Panc1 (cell line): ENCODE measurements around the gene TMOD3. TPM values are rescaled to one million over a fixed set of nuclear protein-coding genes. Genes with fewer than 3 reads are reported as not detected.

Experiments used
- ATAC-seq: fragments of 200-7000 bp; cut with Tn5 transposase; 2 replicates; pipeline ENCODE4 v1.9.1; 2020; ENCODE audit warnings: mild to moderate bottlenecking, moderate library complexity
- BruUV-seq: library from RNA; stranded (reverse); fragments of 400-500 nt; replicated peaks from 2 replicates; lab custom pipeline; 2021; lab: Mats Ljungman, UMichigan
- CTCF ChIA-PET: fragments of 300-600 bp; sonication (Branson Sonifier 250); formaldehyde crosslinking; loops from one replicate; lab custom pipeline; 2022; ENCODE audit warnings: antibody characterized with exemption; lab: Charles Lee
- POLR2A ChIA-PET: fragments of 300-600 bp; sonication (Branson Sonifier 250); formaldehyde crosslinking; loops from one replicate; lab custom pipeline; 2022; ENCODE audit warnings: antibody characterized with exemption; lab: Charles Lee
- DNase-seq: peaks from one replicate; pipeline ENCODE4 v3.0.0-alpha.2; 2010; ENCODE audit warnings: low read depth, low spot score
- H3K27ac ChIP-seq: 2 replicates; pipeline ENCODE4 v1.5.1; 2011; ENCODE audit warnings: mild to moderate bottlenecking, low read length, inconsistent platforms
- H3K27me3 ChIP-seq: fragments of 200-500 bp; sonication (Bioruptor generic); 2 replicates; pipeline ENCODE4 v1.6.0; 2014; ENCODE audit warnings: low read length, inconsistent platforms; ENCODE audit not compliant: control insufficient read depth, insufficient read depth
- H3K36me3 ChIP-seq: fragments of 200-500 bp; sonication (Bioruptor generic); 2 replicates; pipeline ENCODE4 v1.5.1; 2014; ENCODE audit warnings: inconsistent platforms, mild to moderate bottlenecking, low read length, moderate library complexity; ENCODE audit not compliant: control insufficient read depth, insufficient read depth
- H3K4me1 ChIP-seq: 2 replicates; pipeline ENCODE4 v1.5.1; 2011; ENCODE audit warnings: inconsistent platforms, mild to moderate bottlenecking, low read length, moderate library complexity; ENCODE audit not compliant: control insufficient read depth, insufficient read depth
- H3K4me3 ChIP-seq, 2 experiments: 2 replicates each; pipeline ENCODE4 v1.5.1; 2011 to 2012; ENCODE audit warnings: low read depth in 2 of 2, low read length in 2 of 2, mild to moderate bottlenecking in 2 of 2, inconsistent platforms in 1 of 2, moderate library complexity in 1 of 2
- H3K9me3 ChIP-seq: fragments of 200-500 bp; sonication (Bioruptor generic); 2 replicates; pipeline ENCODE4 v1.5.1; 2014; ENCODE audit warnings: low read depth, mild to moderate bottlenecking, inconsistent platforms, low read length, moderate library complexity; ENCODE audit not compliant: control insufficient read depth, insufficient read depth
- CTCF ChIP-seq: fragments of 450-650 bp; IDR thresholded peaks from 2 replicates; pipeline ENCODE4 v1.5.1; 2017; ENCODE audit warnings: mild to moderate bottlenecking
- POLR2AphosphoS5 ChIP-seq: IDR thresholded peaks from 2 replicates; pipeline ENCODE4 v1.6.1; 2012; ENCODE audit warnings: mild to moderate bottlenecking, low read depth, low read length, moderate library complexity
- SIN3A ChIP-seq: IDR thresholded peaks from 2 replicates; pipeline ENCODE4 v1.6.1; 2012; ENCODE audit warnings: low read depth, mild to moderate bottlenecking, low read length, moderate library complexity, borderline replicate concordance; ENCODE audit not compliant: insufficient read depth
- TCF7L2 ChIP-seq: IDR thresholded peaks from 2 replicates; pipeline ENCODE4 v1.6.1; 2011; ENCODE audit warnings: mild to moderate bottlenecking, low read depth, low read length, inconsistent platforms
- in situ Hi-C: cut with HindIII; loops from 2 replicates; pipeline ENCODE4 v1.10.0; 2016; ENCODE audit warnings: low sequenced_read_pairs, low pct_unique_long_range_greater_than_20kb
- intact Hi-C: fragments of 100-400 bp; cut with micrococcal nuclease; formaldehyde crosslinking; loops from one replicate; pipeline ENCODE4 v1.10.0; 2022; ENCODE audit not compliant: unreplicated experiment
- total RNA-seq: library from RNA; stranded (reverse); gene quantifications from one replicate; pipeline ENCODE4 v1.2.1, GENCODE V29; 2021; ENCODE audit not compliant: unreplicated experiment
- TF ChIP-seq, protein P1 (sequence below), 2 experiments: IDR thresholded peaks; 2 replicates each; pipeline ENCODE4 v1.6.1; 2011 to 2012; ENCODE audit warnings: low read depth in 2 of 2, control low read depth in 1 of 2, low read length in 1 of 2, mild to moderate bottlenecking in 1 of 2, moderate library complexity in 1 of 2; ENCODE audit not compliant: insufficient read depth in 1 of 2

The TMOD3 gene
- total RNA-seq, 1 experiment from 2014 or later: 53.4 TPM

DNA sequence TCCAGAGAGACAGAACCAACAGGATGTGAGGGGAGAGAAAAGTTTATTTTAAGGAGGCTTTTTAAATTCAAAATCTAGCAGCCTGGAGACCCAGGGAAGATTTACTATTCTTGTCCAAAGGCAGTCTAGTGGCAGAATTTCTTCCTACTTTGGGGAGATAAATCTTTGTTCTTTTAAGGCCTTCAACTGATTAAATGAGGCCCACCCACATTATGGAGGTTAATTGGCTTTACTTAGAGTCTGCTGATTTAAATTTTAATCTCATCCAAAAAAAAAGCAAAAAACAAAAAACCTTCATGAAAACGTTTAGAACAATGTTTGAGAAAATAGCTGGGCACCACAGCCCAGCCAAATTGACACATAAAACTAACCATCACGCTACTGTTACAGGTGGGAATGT lies 41.3 kb downstream of the TMOD3 start:
- H3K27ac ChIP-seq: no peak overlapping the region
- no peaks in the 10 kb centered on the region for H3K9me3 ChIP-seq
- DNase-seq (no peak), ATAC-seq (no peak)
- H3K36me3 ChIP-seq: peaks cover 13% of the 10 kb centered on the region; the same call in 1 of the 2 replicates
- CTCF ChIA-PET: no interaction called here
- POLR2A ChIA-PET: no interaction called here
- no peak for TF ChIP-seq POLR2AphosphoS5
- no peak for TF ChIP-seq TCF7L2
- no peak for TF ChIP-seq SIN3A
- TF ChIP-seq, protein P1, sequence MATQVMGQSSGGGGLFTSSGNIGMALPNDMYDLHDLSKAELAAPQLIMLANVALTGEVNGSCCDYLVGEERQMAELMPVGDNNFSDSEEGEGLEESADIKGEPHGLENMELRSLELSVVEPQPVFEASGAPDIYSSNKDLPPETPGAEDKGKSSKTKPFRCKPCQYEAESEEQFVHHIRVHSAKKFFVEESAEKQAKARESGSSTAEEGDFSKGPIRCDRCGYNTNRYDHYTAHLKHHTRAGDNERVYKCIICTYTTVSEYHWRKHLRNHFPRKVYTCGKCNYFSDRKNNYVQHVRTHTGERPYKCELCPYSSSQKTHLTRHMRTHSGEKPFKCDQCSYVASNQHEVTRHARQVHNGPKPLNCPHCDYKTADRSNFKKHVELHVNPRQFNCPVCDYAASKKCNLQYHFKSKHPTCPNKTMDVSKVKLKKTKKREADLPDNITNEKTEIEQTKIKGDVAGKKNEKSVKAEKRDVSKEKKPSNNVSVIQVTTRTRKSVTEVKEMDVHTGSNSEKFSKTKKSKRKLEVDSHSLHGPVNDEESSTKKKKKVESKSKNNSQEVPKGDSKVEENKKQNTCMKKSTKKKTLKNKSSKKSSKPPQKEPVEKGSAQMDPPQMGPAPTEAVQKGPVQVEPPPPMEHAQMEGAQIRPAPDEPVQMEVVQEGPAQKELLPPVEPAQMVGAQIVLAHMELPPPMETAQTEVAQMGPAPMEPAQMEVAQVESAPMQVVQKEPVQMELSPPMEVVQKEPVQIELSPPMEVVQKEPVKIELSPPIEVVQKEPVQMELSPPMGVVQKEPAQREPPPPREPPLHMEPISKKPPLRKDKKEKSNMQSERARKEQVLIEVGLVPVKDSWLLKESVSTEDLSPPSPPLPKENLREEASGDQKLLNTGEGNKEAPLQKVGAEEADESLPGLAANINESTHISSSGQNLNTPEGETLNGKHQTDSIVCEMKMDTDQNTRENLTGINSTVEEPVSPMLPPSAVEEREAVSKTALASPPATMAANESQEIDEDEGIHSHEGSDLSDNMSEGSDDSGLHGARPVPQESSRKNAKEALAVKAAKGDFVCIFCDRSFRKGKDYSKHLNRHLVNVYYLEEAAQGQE (IDR thresholded peaks at IDR 0.05; ENCODE audit: insufficient read depth in 1 of 2, low read depth in 2 of 2, low read length in 1 of 2): no peak
- no peak for TF ChIP-seq CTCF
- in situ Hi-C loops (no loop called here), intact Hi-C loops (no loop called here)
- no peaks in the 10 kb centered on the region for H3K27me3 ChIP-seq
- no TSS peak for BruUV-seq
- no peak overlapping the region for H3K4me3 ChIP-seq
- peaks cover 15% of the 10 kb centered on the region for H3K4me1 ChIP-seq

- Histone ChIP-seq H3K27me3 (no peaks in the 10 kb centered on the region), H3K4me3 (no peak overlapping the region), H3K36me3 (0 out of 2 replicates have a peak, but pooled peaks cover 6% of the 10 kb centered on the region), H3K4me1 (peaks cover 24% of the 10 kb centered on the region), H3K27ac (peak overlapping the region; percentile 55; the same call in 1 of the 2 replicates), H3K9me3 (no peaks in the 10 kb centered on the region)
- BruUV-seq: no TSS peak
- in situ Hi-C loops: no loop called here
- ChIA-PET POLR2A (interaction anchor here (0.7 kb wide), 1 partner anchor 9 kb away, joined by 4 read pairs; no protein-coding TSS in a partner anchor), CTCF (no interaction called here)
- ATAC-seq: peak; percentile 90
- intact Hi-C loops: no loop called here
- DNase-seq: peak; percentile 80
- TF ChIP-seq POLR2AphosphoS5: no peak
- TF ChIP-seq TCF7L2: no peak
- no peak for TF ChIP-seq SIN3A
- TF ChIP-seq, protein P1 (IDR thresholded peaks at IDR 0.05; ENCODE audit: insufficient read depth in 1 of 2, low read depth in 2 of 2, low read length in 1 of 2): no peak
- no peak for TF ChIP-seq CTCF
Observed at GRCh38 chr15:51874751-51875644, 45.5 kb downstream of the TMOD3 start.
